ENCODE results near the gene TNRC6C.

TNRC6C gene

DNA sequence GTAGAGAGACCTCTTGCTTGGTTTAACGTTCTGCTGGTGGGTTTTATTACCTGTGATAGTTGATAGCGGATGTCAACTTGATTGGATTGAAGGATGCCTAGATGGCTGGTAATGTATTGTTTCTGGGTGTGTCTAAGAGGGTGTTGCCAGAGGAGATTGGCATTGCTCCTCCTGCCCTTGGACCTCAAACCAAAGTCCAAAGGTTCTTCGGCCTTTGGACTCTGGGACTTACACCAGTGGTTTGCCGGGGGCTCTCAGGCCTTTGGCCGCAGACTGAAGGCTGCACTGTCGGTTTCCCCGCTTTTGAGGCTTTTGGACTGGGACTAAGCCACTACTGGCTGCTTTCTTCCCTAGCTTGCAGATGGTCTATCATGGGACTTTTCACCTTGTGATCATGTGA lies 17.5 kb upstream of the TNRC6C start:
- no peak overlapping the region for H3K4me3 ChIP-seq (ENCODE audit: low read depth, low read length)
- TF ChIP-seq, protein P1, sequence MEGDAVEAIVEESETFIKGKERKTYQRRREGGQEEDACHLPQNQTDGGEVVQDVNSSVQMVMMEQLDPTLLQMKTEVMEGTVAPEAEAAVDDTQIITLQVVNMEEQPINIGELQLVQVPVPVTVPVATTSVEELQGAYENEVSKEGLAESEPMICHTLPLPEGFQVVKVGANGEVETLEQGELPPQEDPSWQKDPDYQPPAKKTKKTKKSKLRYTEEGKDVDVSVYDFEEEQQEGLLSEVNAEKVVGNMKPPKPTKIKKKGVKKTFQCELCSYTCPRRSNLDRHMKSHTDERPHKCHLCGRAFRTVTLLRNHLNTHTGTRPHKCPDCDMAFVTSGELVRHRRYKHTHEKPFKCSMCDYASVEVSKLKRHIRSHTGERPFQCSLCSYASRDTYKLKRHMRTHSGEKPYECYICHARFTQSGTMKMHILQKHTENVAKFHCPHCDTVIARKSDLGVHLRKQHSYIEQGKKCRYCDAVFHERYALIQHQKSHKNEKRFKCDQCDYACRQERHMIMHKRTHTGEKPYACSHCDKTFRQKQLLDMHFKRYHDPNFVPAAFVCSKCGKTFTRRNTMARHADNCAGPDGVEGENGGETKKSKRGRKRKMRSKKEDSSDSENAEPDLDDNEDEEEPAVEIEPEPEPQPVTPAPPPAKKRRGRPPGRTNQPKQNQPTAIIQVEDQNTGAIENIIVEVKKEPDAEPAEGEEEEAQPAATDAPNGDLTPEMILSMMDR (IDR thresholded peaks at IDR 0.05; ENCODE audit: low read depth, low read length): no peak
- TF ChIP-seq, protein P2, sequence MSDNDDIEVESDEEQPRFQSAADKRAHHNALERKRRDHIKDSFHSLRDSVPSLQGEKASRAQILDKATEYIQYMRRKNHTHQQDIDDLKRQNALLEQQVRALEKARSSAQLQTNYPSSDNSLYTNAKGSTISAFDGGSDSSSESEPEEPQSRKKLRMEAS (IDR thresholded peaks at IDR 0.05; ENCODE audit: low read depth, low read length): no peak
- TF ChIP-seq POLR2A (IDR thresholded peaks at IDR 0.05; ENCODE audit: extremely low read depth, insufficient read length) (no peak), MYC (IDR thresholded peaks at IDR 0.05; ENCODE audit: low read depth, low read length) (no peak)
- DNase-seq (ENCODE audit: low read depth): no peak

DNA sequence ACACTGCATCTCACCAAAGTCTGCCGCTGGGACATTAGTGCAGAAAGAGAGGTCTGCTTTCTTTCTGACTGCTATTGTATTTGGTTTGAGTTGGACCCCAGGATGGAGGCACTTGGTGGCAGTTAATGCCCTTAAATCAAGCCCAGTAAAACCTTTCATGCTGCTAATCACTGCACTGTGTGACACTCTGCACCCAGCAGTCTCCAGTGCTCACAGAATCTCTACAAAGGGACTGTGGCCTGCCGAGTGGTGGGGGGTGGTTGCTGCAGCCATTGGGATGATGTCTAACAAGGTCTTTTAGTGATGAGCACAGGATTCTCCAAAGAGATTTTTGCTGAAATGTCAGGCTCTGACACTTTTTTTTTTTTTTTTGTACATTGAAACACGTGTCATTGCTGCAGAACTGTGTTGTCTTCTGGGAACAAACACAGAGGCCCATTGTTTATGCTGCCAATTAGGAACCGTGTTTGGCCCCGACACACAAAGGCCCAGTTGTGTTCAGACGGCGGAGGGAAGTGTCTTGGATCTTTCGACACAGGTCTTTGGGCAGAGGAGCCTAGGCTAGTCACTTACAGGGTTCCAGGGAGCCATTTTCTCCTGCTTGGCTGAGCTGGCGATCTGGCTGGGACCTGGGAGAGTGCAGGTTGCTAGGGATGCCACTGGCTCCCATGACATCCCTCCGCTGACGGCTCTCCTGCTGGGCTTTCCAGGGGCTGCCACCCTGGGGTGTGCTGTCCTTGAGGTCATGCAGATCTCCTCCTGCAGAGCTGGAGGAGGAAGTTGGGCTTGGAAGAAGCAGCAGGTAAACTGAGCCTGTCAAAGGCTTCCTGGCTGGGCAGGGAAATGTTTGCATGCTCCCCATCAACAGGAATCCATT lies 16.2 kb upstream of the TNRC6C start:
- TF ChIP-seq, protein P2 (IDR thresholded peaks at IDR 0.05; ENCODE audit: low read depth, low read length): no peak
- TF ChIP-seq, protein P1 (IDR thresholded peaks at IDR 0.05; ENCODE audit: low read depth, low read length): no peak
- TF ChIP-seq MYC (IDR thresholded peaks at IDR 0.05; ENCODE audit: low read depth, low read length) (no peak), POLR2A (IDR thresholded peaks at IDR 0.05; ENCODE audit: extremely low read depth, insufficient read length) (no peak)
- no peak for DNase-seq (ENCODE audit: low read depth)
- no peak overlapping the region for H3K4me3 ChIP-seq (ENCODE audit: low read depth, low read length)

DNA sequence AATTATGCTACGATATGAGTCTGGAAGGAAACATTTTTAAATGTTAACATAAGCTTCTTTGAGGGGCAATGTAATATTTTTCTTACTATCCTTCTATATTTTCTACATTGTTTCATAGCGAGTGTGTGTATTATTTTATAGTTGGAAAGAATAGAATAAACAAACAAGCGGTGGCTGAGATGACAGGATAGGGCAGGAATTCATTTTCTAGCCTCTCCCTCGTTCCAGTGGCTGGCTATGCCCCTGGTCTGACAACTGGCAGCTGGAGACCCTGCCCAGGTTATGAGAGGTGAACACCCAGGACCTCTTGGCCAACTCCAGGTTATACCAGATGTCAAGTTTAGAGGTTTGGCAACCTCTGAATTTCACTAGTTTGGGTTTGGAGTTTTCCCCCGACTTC lies 14.5 kb upstream of the TNRC6C start:
- no peak for DNase-seq (ENCODE audit: low read depth)
- TF ChIP-seq, protein P1 (IDR thresholded peaks at IDR 0.05; ENCODE audit: low read depth, low read length): no peak
- TF ChIP-seq, protein P2 (IDR thresholded peaks at IDR 0.05; ENCODE audit: low read depth, low read length): no peak
- TF ChIP-seq MYC (IDR thresholded peaks at IDR 0.05; ENCODE audit: low read depth, low read length) (no peak), POLR2A (IDR thresholded peaks at IDR 0.05; ENCODE audit: extremely low read depth, insufficient read length) (no peak)
- H3K4me3 ChIP-seq (ENCODE audit: low read depth, low read length): no peak overlapping the region

DNA sequence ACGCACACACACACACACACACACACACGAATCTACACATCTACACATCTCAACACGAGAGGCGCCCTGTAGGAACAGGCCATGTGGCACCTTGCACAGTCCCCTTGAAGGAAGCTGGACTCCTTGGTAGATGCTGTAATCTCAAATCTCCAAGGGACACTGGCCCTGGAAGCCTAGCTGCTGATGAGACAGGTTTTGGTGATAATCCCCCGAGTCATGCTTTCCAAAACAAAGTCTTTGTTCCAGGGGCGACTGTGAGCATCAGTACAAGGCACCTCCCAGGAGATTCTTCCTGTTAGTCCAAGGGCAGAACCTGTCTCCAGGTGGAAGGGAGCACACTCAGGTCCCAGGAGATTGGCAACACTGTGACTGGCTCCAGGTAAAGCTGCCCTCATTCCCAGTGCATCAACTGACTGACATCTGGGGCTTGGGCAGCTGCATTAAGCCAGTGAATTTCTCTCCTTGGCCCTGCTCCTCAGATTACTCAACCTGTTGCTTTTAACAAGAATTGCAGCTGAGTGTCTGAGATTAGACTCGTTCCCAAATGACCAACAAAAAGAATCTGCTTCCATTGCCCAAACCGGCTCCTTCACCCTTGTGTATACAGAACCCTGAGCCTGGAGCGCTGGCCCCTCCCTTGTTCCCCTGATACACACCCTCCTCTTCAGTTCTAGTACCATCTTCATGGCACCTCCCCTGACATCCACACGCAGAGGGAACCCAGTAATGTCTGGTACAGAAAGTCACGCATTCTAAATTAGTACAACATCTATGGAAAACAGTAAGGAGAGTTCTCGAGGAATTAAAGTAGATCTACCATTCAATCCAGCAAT lies 13.9 kb upstream of the TNRC6C start:
- DNase-seq (ENCODE audit: low read depth): no peak
- TF ChIP-seq POLR2A (IDR thresholded peaks at IDR 0.05; ENCODE audit: extremely low read depth, insufficient read length): no peak
- TF ChIP-seq, protein P2 (IDR thresholded peaks at IDR 0.05; ENCODE audit: low read depth, low read length): no peak
- TF ChIP-seq, protein P1 (IDR thresholded peaks at IDR 0.05; ENCODE audit: low read depth, low read length): no peak
- no peak for TF ChIP-seq MYC (IDR thresholded peaks at IDR 0.05; ENCODE audit: low read depth, low read length)
- H3K4me3 ChIP-seq (ENCODE audit: low read depth, low read length): no peak overlapping the region

DNA sequence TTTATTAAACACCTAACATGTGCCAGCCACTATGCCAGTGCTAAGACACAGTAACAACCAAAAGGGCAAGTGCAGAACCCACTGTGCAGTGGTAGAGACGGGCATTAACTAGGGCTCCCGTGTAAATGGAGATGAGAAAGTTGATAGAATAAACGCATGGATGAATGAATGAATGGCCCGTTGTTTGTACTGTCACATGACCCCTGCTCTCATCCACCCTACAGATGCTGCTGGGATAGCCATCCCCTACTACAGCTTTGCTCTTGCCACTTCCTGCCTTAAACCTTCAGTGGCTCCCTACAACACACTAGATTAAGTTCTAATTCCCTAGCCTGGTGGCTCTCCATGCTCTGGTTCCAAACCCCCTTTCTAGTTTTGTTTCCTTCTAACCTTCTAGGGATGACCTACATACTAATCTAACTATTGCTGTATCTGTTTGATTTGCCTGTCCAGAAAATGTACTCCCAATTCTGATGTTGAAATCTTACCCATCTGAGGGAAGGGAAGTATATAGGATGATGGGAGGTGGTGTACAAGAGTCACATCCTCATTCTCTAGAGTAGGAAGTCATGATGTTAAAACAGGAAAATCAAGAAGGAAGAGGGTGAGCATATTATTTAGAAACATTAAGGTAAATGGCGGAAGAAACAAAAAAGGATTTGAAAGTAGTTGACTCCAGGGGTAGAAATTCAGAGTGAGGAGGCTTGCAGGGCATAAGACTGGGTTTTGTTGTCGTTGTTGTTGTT lies 11.4 kb upstream of the TNRC6C start:
- TF ChIP-seq MYC (IDR thresholded peaks at IDR 0.05; ENCODE audit: low read depth, low read length): no peak
- TF ChIP-seq, protein P1 (IDR thresholded peaks at IDR 0.05; ENCODE audit: low read depth, low read length): no peak
- no peak for DNase-seq (ENCODE audit: low read depth)
- H3K4me3 ChIP-seq (ENCODE audit: low read depth, low read length): no peak overlapping the region

Measured in NB4 (cell line).